Measurements from ENCODE around the gene SH2B2.
"Not testable (repeated sequence)": the region's sequence is repeated elsewhere in the genome, so short reads cannot be mapped to it uniquely, and the experiment has no call there.

The SH2B2 gene

GRCh38 chr7:102337002-102337401 is 50.3 kb downstream of the SH2B2 start:
- DNase-seq; H3K27me3 ChIP-seq; H3K36me3 ChIP-seq; H3K9me3 ChIP-seq; H3K4me3 ChIP-seq (ENCODE audit: low read depth, low read length); H3K4me1 ChIP-seq: not testable (repeated sequence)

GRCh38 chr7:102337420-102337819 is 50.8 kb downstream of the SH2B2 start:
- H3K4me1 ChIP-seq; H3K36me3 ChIP-seq; H3K27me3 ChIP-seq; H3K4me3 ChIP-seq (ENCODE audit: low read depth, low read length); DNase-seq; H3K9me3 ChIP-seq: not testable (repeated sequence)

GRCh38 chr7:102340599-102341368 is 54.1 kb downstream of the SH2B2 start:
- H3K4me3 ChIP-seq (ENCODE audit: low read depth, low read length); H3K36me3 ChIP-seq; H3K9me3 ChIP-seq; H3K27me3 ChIP-seq; H3K4me1 ChIP-seq; DNase-seq: not testable (repeated sequence)

- not testable (repeated sequence) for H3K36me3 ChIP-seq; H3K27me3 ChIP-seq; H3K4me1 ChIP-seq; H3K4me3 ChIP-seq (ENCODE audit: low read depth, low read length); H3K9me3 ChIP-seq; DNase-seq
Measured at GRCh38 chr7:102346983-102347382, 60.3 kb downstream of the SH2B2 start.

GRCh38 chr7:102356344-102356743 is 69.7 kb downstream of the SH2B2 start, which contains the start of gene SPDYE6:
SPDYE6 (minus strand) TSS chr7:102356444; CDS start chr7:102356023, 421 bp downstream.
- not testable (repeated sequence) for H3K27me3 ChIP-seq; H3K36me3 ChIP-seq; H3K4me1 ChIP-seq; DNase-seq; H3K9me3 ChIP-seq; H3K4me3 ChIP-seq (ENCODE audit: low read depth, low read length)

- peak; percentile 3; the same call in 1 of the 2 replicates for TF ChIP-seq CTCF (IDR thresholded peaks at IDR 0.05; ENCODE audit: low read depth, low read length)
- not testable (repeated sequence) for H3K9me3 ChIP-seq, H3K36me3 ChIP-seq, H3K27me3 ChIP-seq, H3K4me1 ChIP-seq
- peak overlapping the region; percentile 67 for H3K4me3 ChIP-seq (ENCODE audit: low read depth, low read length)
- DNase-seq: peak; percentile 96
Measured at GRCh38 chr7:102363549-102364393, 77.1 kb downstream of the SH2B2 start.

- not testable (repeated sequence) for H3K9me3 ChIP-seq
Measured at GRCh38 chr7:102364394-102364886, 77.8 kb downstream of the SH2B2 start.

GRCh38 chr7:102365390-102365789 is 78.7 kb downstream of the SH2B2 start:
- DNase-seq; H3K36me3 ChIP-seq; H3K27me3 ChIP-seq; H3K4me3 ChIP-seq (ENCODE audit: low read depth, low read length); H3K9me3 ChIP-seq; H3K4me1 ChIP-seq: not testable (repeated sequence)

More at GRCh38 chr7:102364394-102364886, 77.8 kb downstream of the SH2B2 start:
- DNase-seq, H3K4me1 ChIP-seq, H3K27me3 ChIP-seq, H3K36me3 ChIP-seq: not testable (repeated sequence)
- peak overlapping the region; percentile 67 for H3K4me3 ChIP-seq (ENCODE audit: low read depth, low read length)

GRCh38 chr7:102370038-102370437 is 83.4 kb downstream of the SH2B2 start:
- H3K4me1 ChIP-seq; H3K27me3 ChIP-seq; H3K9me3 ChIP-seq; DNase-seq; H3K4me3 ChIP-seq (ENCODE audit: low read depth, low read length); H3K36me3 ChIP-seq: not testable (repeated sequence)

Measured in BE2C (cell line).